NCI-H526 (cell line): ENCODE data around the gene ARHGEF25.
A peak's percentile ranks its signal among the peaks of the same experiment; 100 is the strongest.
"Not testable (repeated sequence)": the region's sequence is repeated elsewhere in the genome, so short reads cannot be mapped to it uniquely, and the experiment has no call there.

ENCODE experiments used
- DNase-seq, 2 experiments: peaks; one replicate each; lab custom pipeline; 2025; lab: John Stamatoyannopoulos, UW

Gene ARHGEF25

GRCh38 chr12:57586128-57586527 is 25.1 kb upstream of the ARHGEF25 start:
- no peak for DNase-seq

GRCh38 chr12:57586832-57587429 is 24.3 kb upstream of the ARHGEF25 start:
- DNase-seq = no peak

GRCh38 chr12:57588951-57589610 is 22.2 kb upstream of the ARHGEF25 start:
- not testable (repeated sequence) for DNase-seq

- DNase-seq = peak; percentile 45 to 76
These were observed 20.8 kb upstream of the ARHGEF25 start for GRCh38 chr12:57590479-57590863.

- DNase-seq = peak; percentile 67 to 92
These were observed 20.1 kb upstream of the ARHGEF25 start, which contains the start of gene PIP4K2C for GRCh38 chr12:57590864-57591781. Gene PIP4K2C (plus strand): TSS chr12:57591192. CDS start chr12:57591290, 98 bp downstream.

GRCh38 chr12:57591782-57592325 is 19.4 kb upstream of the ARHGEF25 start:
- no peak for DNase-seq

GRCh38 chr12:57592551-57593165 is 18.6 kb upstream of the ARHGEF25 start:
- no peak for DNase-seq

GRCh38 chr12:57593187-57593586 is 18.0 kb upstream of the ARHGEF25 start:
- no peak for DNase-seq

GRCh38 chr12:57600395-57600794 is 10.8 kb upstream of the ARHGEF25 start:
- no peak for DNase-seq

GRCh38 chr12:57602544-57602943 is 8.7 kb upstream of the ARHGEF25 start:
- no peak for DNase-seq

GRCh38 chr12:57603324-57603723 is 7.9 kb upstream of the ARHGEF25 start:
- DNase-seq = no peak

- DNase-seq = peak; percentile 5 to 19
These were observed 7.3 kb upstream of the ARHGEF25 start for GRCh38 chr12:57603815-57604453.

- DNase-seq = peak; percentile 13 to 59
These were observed 6.7 kb upstream of the ARHGEF25 start, which contains the start of gene DTX3 for GRCh38 chr12:57604454-57604991. Gene DTX3 (plus strand): TSS chr12:57604824. CDS start chr12:57606518, 1,694 bp downstream.

GRCh38 chr12:57604992-57605810 is 6.0 kb upstream of the ARHGEF25 start:
- DNase-seq = peak in 1 of 2 experiments; percentile 25

- no peak for DNase-seq
These were observed 5.4 kb upstream of the ARHGEF25 start for GRCh38 chr12:57605811-57606311.

GRCh38 chr12:57606399-57606798 is 4.8 kb upstream of the ARHGEF25 start:
- DNase-seq = no peak

- DNase-seq = no peak
These were observed 4.4 kb upstream of the ARHGEF25 start for GRCh38 chr12:57606821-57607220.

GRCh38 chr12:57607958-57608663 is 3.1 kb upstream of the ARHGEF25 start:
- DNase-seq = no peak

GRCh38 chr12:57609101-57609780 is 2.0 kb upstream of the ARHGEF25 start:
- DNase-seq = no peak
